COLO668 (cell line): ENCODE results near the gene TNS3.
"Not testable (repeated sequence)": the region's sequence is repeated elsewhere in the genome, so short reads cannot be mapped to it uniquely, and the experiment has no call there.

ENCODE experiments used
- DNase-seq: peaks from one replicate; lab custom pipeline; 2025; ENCODE audit not compliant: unreplicated experiment; lab: John Stamatoyannopoulos, UW

TNS3 gene

GRCh38 chr7:47543056-47543455 is 38.9 kb downstream of the TNS3 start:
- DNase-seq: no peak

GRCh38 chr7:47542051-47542450 is 39.9 kb downstream of the TNS3 start:
- no peak for DNase-seq

DNA sequence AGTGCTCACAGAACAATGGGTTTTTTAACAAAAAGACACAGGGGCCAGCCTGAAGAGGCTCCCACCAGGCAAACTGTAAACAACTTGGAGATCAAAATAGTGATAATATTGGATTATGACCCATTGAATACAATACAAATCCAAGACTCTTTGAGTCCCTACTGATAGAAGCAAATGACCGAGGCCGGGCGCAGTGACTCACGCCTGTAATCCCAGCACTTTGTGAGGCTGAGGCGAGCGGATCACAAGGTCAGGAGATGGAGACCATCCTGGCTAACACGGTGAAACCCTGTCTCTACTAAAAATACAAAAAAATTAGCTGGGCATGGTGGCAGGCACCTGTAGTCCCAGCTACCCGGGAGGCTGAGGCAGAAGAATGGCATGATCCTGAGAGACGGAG is 40.4 kb downstream of the TNS3 start:
- DNase-seq: not testable (repeated sequence)

- DNase-seq: no peak
Measured at GRCh38 chr7:47540387-47541350, 41.2 kb downstream of the TNS3 start.

GRCh38 chr7:47540053-47540386 is 41.9 kb downstream of the TNS3 start:
- DNase-seq: no peak

DNA sequence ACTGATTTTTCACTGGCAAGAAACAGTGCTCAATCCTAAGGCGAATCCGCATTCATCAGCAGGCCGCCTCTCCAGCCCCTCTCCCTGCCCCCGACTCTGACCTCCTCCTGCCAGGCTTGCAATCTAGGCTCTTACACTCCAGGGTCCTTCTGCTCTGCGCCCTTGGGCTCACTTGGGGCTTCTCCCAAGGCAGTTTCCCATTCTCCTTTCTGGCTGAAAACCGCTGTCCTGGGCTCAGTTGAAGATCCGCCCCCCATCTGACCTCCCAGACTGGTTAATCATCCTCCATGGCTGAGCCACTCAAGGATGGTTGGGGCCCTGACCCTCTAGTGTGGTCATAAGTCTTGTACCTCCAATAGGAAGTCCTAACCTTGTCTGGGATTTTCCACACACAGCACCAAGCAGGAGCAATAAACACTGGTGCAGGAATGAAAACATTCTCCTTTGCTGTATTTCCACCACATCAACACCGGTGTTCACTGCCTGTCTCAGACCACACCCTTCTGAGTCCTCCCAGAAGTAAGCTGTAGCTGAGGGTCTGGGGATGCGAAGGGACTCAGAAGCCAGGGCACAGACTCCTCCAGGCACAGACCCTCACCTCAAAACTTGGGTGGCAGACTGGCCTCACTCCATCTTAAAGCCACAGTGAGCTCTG is 42.4 kb downstream of the TNS3 start:
- no peak for DNase-seq

- no peak for DNase-seq
Measured at GRCh38 chr7:47538846-47539311, 43.0 kb downstream of the TNS3 start.

DNA sequence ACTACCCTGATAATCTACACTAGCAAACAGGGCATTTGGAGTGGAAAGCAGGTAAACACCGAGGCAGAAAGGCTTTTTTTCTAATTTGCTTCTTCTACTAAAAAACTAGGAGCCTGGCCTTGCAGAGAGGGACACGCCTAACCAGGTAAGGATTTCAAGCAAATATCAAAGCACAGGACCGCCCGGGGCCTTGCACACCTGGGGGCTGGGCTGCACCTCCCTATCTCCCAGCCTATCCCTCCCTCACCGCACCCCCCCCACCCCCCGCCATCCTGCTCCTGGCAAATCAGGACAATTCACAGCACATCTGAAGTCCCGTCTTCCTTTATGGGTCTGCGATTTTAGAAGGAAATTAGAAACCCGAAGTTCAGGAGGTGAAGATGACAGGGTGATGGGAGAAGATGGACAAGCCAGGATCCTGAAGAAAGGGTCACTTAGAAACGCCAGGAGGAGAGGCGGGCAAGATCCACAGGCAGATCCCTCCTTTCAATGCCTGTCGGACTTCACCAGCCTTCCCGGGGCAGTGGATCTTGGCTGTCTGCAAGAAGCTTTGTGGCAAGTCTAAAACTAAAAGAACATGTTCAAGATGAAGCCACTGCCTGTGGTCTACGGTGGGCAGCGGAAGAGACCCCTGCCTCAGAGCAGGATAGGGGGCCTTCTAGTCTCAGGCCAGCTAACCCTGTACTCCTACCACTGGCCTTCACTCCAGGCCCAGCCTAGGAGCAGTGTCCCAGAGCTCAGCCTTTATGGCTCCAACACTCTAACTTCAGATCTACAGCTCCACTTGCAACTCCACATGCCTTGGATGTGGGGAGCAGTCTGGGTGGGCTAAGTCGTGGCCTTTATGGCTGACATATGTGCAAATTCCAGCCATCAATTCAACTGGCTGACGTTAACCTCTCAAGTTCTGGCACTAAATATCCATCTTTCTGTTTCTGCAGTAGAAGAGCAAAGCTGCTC is 43.9 kb downstream of the TNS3 start:
- DNase-seq: no peak

GRCh38 chr7:47536661-47537611 is 45.0 kb downstream of the TNS3 start:
- no peak for DNase-seq

DNA sequence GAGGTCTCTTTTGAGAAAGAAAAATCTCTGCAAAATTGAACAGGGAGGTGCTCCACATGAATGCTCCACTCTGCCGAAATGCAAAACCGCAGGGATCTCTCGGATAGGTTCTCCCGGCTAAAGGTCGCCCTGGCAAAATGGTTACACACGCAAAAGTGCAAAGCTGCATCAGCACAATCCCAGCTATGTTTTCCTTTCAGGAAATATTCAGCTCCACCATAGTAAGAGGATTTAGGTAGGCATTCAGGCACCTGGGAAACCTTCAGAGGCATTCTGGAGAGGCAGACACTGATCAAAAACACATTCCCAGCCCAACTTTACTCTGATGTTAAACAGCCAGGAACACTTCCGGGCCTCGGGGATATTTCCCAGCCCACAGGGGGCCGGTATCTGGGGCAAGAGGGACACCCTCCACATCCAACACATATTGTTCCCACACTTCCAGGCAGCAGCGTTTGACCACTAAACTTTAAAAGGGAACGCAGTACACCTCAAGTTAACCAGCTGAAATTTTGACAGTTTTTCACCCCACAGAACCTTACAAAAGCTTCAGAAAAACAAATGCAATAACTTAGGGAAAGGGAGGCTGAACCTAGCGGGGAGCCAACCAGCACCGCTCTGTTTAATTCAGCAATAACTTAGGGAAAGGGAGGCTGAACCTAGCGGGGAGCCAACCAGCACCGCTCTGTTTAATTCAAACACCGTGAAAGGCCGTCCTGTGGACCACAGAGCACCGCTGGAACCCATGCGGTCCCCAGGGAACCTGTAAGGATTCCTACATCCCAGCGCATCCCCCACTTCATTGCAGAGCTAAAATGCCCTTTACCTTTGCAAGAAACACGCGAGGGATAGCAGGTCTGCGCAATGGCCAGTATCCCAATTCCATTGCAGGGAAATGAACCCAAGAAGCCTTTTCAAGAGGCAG is 45.9 kb downstream of the TNS3 start:
- no peak for DNase-seq

DNA sequence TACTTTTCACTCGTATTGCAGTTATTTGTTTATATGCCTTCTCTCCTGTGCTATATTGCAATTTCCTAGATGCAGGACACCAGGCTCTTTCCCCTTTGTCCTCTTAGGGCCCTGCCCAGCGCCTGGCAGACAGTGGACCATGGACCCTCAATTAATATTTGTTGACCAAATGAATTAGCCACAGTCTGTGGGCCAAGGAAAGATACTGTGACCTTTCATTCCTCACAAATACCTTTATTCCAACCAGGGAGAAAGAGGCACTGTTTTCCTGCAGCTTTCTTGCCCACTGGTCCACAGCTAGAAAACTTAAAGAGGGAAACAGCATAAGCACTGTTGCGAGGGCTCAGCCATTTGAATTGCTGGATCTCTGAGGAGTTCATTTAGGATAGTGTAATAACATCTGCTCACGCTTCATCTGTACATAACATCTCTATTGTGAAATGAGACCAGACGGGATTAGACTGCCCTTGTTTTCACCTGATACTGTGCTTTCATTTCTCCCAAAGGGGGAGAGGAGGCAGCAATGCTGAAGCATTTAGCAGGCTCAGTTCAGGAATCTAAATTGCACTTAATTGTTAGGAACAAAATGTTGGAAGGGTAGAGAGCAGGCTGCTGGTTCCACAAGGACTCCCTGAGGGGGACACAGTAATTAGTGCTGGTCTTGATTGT is 46.7 kb downstream of the TNS3 start:
- no peak for DNase-seq

DNA sequence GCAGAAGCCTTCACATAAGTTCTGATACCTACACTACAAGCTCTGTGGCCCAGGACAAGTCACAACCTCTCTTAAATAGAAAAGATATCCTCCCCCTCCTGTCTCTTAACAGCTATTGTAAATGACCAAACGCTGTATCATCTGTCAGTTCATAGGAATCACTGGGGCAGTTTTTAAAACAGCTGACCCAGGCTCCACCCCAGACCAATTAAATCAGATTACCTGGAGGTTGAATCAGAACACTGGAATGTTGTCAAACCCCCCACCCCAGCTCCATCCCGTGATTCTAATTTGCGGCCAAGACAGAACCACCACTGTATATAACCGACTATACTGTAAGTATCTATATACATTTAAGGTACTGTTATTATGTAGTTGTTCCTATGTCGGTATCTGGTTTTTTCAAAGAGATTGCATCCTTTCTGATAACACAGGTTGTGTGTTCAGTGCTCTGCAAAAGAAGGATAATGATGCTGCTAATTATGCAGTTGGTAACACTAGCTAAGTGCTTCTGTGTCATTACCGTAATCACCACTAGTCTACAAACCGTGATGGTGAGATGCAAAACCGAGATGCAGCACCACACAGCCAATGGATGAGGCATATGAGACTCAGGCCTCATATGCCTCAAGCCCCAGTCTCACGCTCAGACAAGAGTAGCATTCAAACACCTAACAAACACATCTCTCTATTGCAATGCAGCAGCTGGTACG is 47.4 kb downstream of the TNS3 start:
- DNase-seq: no peak

- DNase-seq: peak; percentile 72
Measured at GRCh38 chr7:47531584-47532492, 50.1 kb downstream of the TNS3 start.

DNA sequence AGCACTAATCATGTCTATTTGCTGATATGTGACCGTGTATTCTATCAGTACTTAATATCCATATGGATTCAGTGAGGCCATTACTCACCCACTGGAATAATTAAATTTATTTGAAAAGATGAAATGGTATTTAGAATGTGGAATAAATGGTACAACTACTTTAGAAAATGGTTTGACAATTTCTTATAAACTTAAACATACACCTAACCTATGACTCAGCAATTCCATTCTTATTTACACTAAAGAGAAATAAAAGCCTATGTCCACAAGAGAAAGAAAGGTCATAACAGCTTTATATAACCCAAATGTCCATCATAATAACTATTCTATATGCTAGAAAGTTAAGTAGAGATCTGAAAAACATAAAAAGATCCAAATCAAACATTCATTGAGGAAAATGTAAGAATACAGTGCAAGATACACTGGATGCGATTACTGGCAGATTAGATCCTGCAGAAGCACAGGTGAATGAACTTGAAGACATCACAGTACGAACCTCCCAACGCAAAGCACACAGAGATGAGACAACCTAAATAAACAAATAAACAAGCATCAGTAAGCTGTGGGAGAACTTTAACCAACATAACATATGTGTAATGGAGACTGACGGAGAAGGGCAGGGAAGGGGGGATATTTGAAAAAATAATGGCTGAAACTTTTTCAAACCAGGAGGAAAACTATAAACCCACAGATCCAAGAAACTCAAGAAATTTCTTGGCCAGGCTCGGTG is 51.9 kb downstream of the TNS3 start:
- DNase-seq: no peak

DNA sequence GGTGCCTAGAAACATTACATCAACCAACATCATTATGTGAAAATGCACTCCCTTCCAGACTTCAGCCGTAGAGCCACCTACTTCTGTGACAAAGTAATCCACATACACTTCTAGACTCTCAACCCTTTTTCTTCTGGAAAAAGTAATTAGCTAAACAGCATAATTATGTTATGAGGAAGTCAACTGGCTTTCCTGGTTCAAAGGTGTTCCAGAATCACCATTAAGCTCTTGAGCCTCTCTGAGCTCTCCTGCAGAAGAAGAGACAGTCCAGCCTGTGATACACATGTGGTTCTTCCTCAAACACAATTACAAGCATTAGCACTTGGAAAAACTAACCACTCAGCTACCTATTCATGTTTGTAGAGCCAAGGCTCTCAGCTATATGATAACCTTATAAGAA is 52.5 kb downstream of the TNS3 start:
- no peak for DNase-seq

GRCh38 chr7:47528471-47528870 is 53.4 kb downstream of the TNS3 start:
- DNase-seq: no peak
